CD4-positive, alpha-beta T cell treated with Interleukin-12 subunit alpha and Interleukin-12 subunit beta, for 1 hour (primary cell): ENCODE measurements around the gene G6PC3.
A peak's percentile ranks its signal among the peaks of the same experiment; 100 is the strongest.
"Not testable (repeated sequence)": the region's sequence is repeated elsewhere in the genome, so short reads cannot be mapped to it uniquely, and the experiment has no call there.

Experiments
- DNase-seq: peaks from one replicate; pipeline ENCODE4 v3.0.0-alpha.2; 2020

G6PC3 gene

DNA sequence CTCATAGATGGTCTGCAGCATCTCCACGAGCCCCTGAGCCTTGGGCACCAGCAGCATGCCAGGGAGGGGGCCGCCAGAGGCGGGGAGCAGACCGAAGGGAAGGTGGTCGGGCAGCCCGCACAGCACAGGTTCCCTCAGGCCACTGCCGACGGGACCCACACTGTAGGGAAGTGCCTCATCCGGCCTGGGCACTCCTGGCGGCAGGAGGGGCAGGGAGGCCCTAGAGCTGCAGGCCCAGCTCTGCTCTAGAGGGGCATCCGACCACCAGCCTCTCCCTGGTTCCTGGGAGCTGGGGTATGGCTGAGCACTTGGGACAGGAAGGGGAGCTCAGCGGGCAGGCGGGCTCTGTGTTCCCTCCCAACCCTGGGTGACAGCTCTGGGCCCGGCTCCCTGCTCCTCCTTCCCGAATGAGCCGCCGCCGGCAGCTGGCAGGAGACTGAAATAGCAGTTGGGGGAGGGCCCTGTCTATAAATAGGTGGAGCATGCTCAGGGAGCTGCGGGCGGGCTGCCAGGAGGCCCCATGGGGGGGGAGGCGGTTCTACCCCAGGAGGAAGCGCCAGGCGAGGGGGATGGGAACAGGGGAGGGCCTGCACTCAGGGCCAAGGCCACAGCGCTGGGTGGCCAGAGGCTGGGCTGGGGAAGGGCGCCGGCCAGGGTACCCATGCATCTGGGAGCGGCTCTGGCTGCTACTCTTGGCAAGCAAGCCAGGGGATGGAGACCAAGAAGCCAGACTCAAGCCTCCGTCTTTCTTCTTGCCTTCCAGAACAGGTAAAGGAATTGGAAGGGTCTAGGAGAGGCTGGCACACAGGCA, 40.5 kb downstream of the G6PC3 start:
- peak; percentile 58 for DNase-seq

DNA sequence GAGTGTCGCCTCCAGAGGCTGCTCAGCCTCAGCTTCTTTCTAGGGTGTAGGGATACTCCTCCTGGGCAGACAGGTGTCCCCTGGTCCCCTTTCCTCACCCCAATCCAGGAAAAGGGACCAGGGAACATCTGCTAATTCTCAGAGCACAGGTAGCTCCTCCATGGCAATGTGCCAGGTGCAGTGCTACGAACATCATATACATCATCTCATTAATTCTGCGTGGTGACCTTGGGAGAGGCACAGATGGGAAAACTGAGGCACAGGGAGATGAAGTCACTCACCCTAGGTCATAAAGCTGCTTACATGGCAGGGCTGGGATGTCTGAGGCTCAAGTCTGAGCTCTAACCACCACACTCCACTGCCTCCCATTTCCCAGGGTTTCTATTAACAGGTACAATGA, 41.2 kb downstream of the G6PC3 start:
- DNase-seq = no peak

DNA sequence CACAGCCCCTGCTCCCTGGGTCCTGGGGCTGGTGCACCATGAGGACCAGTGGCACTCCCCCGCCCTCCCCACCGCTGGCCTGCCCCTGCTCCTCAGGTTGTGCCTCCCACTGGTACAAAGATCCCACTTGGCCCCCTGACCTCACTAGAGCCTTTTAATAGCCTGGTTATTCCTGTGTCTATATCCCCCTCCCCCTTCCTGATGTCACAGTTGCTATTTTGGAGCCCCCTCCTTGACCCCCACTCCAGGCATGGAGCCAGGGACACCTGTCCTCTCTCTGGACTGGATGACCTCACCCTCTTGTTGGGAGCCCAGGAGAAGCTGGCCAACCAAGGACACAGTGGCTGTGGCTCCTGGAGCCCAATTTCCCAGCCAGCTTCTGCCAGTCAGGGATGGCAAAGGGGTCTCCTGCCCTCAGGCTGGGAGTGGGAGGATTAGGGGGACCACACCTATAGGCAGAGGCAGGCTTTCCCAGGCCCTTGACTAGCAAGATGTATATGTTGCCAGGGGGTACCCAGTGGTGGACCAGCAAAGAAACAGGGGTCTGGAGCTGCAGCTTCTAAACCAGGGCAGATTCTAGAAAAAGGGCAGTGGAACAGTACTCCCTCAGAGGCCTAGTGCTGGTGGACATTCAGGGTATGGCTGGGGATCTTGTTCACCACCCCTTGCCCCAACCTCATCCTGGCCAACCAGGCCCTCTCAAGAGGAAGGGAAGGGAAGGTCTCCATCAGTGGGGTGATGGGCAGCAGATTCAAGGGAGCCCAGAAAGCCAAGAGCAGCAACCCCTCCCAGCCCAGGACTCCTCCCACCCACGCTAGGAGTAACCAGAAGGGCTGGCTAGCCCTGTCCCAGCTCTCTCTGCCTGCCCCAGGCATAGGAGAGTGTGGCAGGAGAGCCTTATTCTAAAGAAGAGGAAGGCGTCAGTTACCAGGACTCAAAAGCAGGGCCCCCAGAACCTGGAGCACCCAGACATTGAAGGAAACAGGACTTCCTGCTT, 42.0 kb downstream of the G6PC3 start:
- DNase-seq = no peak

DNA sequence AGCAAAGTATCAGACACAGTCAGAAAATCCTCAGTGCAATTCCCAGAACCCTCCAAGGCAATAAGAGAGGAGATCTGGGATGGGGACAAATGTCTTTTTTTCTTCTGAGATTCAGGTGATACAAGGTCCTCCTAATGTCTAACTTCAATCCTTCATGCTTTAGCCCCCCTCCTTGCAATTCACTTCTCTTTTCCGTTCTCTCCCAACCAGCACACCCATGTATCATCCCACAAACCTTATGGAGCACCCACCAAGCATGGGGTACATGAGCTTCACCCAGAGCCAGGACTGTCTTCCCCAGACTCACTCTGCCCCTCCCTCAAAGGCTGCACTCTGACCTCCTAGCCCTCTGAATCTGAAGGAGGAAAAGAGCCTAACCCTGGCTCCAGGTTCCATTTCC, 42.8 kb downstream of the G6PC3 start:
- DNase-seq = no peak

DNA sequence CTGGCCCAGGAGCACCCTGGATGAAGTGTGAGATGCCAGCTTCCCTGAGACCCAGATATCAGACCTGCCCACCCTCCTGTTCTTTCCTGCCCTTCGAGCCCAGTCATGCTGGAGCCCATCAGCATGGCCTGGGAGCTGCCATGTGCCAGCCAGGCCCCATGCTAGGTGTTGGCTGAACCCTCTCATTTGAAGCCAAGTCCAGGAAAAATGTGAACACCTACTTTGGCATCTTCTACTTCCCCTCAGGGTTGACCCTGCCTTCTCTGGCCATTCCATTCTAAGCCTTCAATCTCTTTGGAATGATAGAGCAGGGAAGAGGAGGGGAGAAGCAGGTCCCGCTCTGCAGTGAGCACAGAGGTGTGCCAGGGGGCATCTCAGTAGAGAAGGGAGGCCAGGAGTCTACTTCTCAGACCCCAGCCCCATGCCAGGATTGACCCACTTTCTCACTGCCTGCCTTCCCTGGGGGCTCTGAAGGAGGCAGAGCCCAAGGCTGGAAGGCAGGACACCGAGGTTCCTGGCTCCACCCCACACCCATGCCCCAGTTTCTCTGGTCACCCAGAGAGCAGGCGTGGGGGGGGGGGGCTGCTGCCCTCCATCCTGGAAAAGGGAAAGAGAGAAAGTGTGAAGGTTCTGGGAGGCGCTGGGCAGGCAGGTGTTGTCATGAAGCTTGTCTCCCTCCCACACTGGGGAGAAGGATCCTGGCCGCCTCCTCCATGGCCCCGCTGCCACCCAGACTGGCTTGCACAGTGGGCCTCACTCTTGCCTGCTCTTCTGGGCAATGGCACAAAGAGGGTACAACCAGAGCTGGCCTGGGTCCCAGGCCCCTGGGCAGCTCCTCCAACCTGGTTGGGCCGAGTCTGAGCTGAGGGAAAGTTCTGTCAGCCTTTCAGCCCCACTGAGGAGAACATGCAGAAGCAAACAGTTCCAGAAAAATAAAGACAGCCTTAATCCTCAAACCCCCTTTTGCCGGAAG, 43.6 kb downstream of the G6PC3 start:
- no peak for DNase-seq

DNA sequence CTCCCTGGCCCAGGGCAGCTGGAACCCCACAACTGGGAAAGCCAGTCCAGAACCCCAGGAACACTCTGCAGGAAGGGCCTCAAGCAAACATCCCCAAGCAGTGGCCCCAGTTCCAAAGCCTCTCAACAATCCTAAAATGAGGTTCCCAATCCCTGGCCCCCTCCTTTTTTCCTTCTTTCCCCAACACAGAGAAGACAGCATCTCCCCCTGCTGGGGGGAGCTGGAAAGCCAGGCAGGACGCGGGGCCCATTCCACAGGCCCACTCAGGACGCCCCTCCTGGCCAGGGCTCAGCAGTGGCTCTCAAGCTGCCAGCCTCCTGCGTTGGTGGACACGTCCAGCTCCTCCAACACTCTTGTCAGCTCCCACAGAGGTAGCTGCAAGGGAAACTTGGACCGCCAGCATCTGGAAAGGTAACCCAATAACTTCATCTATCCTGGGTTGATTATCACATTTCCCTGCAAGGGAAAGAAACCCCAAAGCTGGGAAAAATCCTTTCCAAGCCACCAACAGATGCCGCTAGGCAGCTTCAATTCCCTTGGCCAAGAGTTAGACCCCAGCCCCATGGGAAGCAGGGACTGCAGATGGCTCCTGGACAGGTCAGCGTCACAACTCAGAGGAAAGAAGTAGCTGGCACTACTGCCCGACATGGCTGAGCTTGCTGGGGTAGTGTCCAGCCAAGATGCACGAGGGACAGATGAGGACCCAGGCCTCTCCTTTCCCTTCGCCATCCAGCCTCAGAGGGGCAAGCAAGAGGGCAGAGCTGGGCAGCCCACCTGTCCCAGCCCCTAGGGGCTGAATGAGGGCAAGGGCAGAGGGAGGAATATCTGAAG, 45.3 kb downstream of the G6PC3 start:
- no peak for DNase-seq

DNA sequence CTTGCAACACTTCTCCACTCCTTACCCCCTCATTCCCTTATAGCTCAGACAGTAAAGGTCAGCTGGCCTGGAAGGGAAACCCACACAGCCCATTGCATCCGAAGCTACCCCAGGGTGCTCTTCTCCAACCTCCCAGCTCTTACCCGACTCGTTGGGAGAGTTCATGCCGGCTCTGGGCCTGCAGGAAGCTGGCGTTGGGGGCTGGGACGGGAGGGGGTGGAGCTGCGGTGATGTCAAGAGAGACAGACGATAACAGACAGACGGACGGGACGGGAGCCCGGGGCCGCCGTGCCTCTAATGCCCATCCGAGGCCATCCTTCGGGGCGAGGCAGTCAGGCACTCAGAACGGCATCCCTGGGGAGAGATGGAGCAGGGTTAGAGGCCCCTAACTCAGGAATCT, 46.8 kb downstream of the G6PC3 start:
- DNase-seq = no peak

DNA sequence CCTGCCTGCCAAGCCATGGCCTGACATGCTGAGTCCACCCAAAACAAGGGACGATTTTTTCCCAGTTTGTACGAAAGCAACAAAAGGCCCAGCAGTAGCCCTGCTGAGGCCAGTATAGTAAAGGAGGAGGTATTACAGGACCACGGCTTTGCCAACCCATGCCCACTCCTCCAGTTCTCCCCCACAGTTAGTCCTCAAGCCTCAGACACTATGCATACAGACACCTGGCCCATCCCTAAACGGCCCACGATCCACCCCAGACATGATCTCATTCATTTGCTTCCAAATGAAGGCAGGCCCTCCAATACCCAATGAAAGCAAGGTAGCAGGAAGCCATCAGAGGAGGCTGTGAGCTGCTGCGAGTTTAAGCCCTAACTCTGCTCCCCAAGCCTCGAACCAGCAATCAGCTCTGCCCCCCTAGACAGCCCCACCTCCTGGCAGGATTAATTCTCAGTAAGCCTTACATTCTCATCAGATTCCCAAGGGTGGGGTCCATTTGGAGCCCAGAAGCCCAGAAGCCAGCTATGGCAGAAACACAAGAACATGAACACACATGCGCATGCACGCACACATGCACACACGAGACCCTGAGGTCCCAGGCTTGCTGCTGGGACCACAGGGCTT, 48.0 kb downstream of the G6PC3 start:
- DNase-seq = no peak

DNA sequence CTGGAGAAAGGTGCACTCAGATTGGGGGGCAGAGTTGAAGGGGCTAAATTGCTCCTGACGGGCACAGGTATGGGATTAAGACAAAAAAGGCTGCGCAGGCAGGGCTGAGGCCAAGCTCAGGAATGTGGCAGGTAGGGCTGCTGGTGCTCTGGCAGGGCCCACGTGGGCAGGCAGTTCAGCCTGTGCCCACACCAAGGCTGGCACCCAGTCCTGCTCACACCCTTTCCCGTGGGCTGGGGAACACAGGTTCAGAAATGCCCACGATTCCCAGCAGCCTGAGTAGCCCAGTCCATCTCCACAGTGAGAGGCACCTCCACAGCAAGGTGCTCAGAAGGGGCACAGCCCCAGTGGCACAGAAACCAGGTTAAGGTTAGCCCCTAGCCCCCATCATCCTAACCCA, 48.5 kb downstream of the G6PC3 start:
- no peak for DNase-seq

DNA sequence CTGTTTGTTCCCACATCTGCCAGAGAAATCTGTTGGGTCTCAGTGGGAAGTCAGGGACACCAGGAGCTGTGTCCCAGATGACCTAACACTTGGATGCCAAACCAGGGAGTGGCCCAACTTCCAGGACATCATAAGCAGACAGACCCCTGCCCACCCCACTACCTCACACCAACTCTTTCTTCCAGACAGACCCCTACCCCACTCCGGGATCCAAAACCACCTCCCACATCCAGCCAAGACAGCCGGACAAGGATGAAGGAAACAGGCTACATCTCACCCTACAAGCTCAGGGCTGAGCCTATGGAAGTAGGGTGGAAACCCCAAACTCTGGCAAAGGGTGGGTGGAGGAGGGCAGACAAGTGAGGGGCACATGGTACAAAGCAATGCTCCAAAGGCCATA, 49.3 kb downstream of the G6PC3 start:
- no peak for DNase-seq

DNA sequence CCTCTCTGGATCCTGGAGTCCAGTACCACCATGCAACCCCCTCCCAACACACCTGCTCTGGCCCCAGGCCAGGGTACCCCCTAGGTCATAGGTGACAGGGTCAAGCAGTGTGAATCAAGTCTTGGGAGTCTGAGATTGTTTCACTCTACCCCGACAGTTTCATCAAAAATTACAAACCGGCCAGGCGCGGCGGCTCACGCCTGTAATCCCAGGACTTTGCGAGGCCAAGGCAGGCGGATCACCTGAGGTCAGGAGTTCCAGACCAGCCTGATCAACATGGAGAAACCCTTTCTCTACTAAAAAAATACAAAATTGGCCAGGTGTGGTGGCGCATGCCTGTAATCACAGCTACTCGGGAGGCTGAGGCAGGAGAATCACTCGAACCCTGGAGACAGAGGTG, 49.7 kb downstream of the G6PC3 start:
- DNase-seq = not testable (repeated sequence)

DNA sequence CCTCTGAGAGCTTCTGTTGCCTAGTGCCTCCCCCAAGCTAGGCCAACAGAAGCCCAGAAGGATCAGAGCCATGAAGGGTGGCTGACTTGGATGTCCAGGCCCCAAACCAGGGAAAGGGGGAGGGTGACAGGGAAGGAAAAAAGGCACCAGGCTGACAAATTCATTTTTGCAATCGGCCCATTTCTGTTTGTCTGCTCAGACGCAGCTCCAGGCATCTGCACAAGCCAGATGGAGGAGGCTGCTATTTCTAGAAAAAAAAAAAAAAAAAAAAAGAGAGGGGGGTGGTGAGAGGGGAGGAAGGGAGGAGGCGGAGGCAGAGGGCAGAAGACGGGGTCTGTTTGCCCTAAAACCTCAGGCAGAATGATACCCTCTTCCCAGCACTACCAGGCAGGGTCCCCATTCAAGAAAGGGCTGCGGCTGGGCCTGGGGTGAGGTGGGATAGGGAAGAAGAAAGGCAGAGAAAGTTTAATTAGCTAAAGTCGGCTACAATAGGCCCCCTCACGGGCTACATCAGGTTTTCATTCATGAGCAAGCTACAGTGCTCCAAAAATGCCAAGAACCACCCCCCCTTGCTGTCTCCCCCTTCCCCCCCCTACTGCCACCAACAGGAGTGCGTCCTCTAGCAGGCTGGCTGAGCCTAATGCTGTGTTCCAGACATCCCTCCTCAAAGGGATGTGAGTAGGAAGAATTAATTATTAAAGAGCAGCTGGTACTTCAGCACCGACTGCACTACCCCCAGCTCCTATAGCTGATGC, 50.5 kb downstream of the G6PC3 start:
- no peak for DNase-seq

DNA sequence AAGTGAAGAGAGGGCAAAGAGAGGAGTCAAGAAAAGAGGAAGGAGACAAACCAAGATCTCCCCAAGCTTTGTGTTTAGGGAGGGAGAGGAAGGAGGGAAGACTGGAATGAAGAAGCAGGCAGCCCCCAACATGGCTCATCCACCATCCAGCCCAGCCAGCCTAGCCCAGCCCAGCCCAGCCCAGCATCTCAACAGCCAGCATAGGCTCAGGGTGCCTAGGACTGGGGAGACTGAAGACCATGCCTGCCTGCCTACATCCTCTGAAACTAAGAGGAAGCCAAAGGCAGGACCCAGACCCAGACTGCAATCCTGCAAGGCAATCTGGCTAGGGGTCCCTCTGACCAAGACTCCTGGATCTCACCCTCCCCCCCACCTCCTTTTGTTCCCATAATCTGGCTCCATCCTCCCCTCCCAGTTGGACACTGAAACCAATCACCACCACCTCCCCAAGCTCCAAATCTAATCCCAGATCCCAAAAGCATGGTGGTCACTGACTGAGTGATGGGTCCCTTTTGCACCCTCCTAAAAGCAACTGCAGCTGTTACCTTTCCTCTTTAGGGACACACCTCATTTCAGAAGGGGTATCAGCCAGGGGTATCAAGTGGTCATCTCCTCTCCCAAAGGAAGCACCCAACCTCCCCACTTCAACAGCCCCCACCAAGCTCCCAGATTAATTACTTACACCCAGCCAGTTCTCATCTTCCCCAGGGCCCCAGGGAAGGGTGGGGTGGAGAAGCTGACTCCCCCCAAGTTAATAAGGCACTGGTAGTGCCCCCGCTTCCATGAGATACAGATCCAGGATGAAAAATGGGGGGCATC, 51.7 kb downstream of the G6PC3 start:
- no peak for DNase-seq

DNA sequence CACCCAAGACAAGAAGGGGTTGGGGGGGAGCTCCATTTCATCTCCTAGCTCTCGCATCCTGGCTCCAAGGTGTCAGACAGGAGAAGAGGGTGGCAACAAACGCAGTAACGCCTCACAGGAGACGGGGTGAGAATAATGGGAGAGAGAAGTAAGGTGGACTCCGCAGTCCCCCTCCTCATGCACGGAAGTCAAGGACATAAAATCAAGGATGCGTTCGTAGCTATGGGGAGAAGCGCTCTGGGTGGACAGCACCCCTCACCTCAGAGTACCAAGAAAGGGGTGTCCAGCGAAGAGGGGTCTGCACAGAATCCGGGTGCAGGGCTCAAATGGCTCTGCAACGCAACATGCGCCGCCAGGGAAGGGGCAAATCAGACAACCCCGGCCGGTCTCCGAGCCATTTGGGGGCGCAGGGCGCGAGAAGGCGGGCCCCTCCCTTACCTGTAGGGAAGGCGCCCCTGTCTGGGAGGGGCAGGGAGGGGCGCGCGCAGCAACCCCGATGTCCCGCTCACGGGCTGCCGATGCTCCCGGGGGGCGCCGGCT, 52.4 kb downstream of the G6PC3 start:
- DNase-seq = no peak

DNA sequence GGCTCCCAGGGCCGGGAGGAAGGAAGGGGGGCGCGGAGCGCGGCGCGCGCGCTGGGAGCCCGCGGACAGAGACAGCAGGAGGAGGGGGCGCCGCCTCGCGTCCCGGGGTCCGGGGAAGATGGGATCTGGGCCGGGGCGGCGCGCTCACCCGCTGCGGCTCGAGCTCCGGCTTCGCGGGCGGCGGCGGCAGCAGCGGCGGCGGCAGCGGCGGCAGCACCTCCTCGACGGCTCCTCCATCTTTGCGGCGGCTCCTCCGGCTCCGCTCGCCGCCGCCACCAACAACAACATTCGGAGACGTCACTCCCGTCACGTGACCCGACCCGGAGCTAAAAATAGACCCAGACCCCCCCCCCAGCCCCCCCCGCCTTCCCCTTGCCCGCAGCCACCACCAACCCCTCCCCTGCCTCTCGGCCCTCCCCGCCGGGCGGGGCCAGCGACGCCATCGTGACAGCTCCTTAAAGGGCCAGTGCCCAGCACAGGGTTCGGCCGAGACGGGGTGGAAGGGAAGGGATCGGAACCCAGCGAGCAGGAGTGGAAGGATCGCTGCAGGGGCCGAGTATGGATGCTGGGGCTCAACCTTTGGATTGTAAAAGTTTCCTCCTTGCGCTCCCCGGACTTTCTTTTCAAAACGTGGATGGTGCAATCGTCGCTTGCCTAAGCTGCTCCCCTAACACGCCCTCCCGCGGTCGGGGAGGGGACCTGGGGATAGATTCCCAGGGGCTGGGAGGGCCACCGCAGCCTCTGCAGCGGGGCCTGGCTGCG, 53.0 kb downstream of the G6PC3 start, which contains the start of gene HDAC5:
Gene HDAC5 (minus strand): TSS at position 286 of the 762 bp plus-strand sequence. CDS start 6,126 bp downstream, outside the sequence.
- DNase-seq = peak; percentile 95

DNA sequence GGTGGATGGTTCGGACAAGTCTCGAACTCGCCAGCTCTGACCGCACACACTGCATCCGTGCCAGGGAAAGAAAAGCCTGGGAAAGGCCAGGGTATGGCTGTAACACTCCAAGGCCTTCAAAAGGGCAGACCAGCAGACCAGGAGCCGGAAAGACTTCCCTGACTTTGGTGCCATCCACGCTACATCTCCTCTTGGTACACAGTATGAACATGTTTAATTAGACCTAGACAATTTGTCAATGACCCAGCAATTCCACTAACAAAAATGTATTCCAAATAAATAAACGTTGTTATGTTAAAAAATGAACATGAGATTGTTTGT, 53.5 kb downstream of the G6PC3 start:
- DNase-seq = no peak
